BJ (cell line): ENCODE measurements around the gene RGS19. TPM values are rescaled to one million over a fixed set of nuclear protein-coding genes. Genes with fewer than 3 reads are reported as not detected.

Experiments
- CTCF ChIA-PET: fragments of 350-600 bp; formaldehyde crosslinking; extraction: SDS; loops from one replicate; lab custom pipeline; 2021; ENCODE audit warnings: antibody characterized with exemption, inconsistent platforms; lab: Yijun Ruan, JAX
- POLR2A ChIA-PET: fragments of 300-600 bp; sonication (Branson Sonifier 250); formaldehyde crosslinking; extraction: SDS; loops from one replicate; lab custom pipeline; 2021; ENCODE audit warnings: antibody characterized with exemption; lab: Charles Lee
- DNase-seq: peaks from one replicate; pipeline ENCODE4 v3.0.0-alpha.2; 2011; ENCODE audit warnings: low read depth
- H3K27me3 ChIP-seq: 2 replicates; pipeline ENCODE4 v1.6.0; 2011; ENCODE audit warnings: low read length; ENCODE audit not compliant: control insufficient read depth, insufficient read depth
- H3K36me3 ChIP-seq: 2 replicates; pipeline ENCODE4 v1.5.1; 2011; ENCODE audit warnings: low read length; ENCODE audit not compliant: control insufficient read depth, insufficient read depth
- H3K4me3 ChIP-seq: 2 replicates; pipeline ENCODE4 v1.5.1; 2011; ENCODE audit warnings: low read depth, mild to moderate bottlenecking, control low read depth, low read length
- polyA plus RNA-seq: library from polyadenylated mRNA; depleted of rRNA; stranded (reverse); fragments of >200 nt; gene quantifications from 2 replicates; pipeline ENCODE4 v1.2.3, GENCODE V29; 2011
- TF ChIP-seq, protein P1 (sequence below): IDR thresholded peaks from 2 replicates; pipeline ENCODE4 v1.5.1; 2011; ENCODE audit warnings: low read depth, mild to moderate bottlenecking, control low read depth, inconsistent platforms, low read length, moderate library complexity; ENCODE audit not compliant: insufficient read depth

RGS19 gene
- polyA plus RNA-seq, 1 experiment, result 14.5 TPM

DNA sequence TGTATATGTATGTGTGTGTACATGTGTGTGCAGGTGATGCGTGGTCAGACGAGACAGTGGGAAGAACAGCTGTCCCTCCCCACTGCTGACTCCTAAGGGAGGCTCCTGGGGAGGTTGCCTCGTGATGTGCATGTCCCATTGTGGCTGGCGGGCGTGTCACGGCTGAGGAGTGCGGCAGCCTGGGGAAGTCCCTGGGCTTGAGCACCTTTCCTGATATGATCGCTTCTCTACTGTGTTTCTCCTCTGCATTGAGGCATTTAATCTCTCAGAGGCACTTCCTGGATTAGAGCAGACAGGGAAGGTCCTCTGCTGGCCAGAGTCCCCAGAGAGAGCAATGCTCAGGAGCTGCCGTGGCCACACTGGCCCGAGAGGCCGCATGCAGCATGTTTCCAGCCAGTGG is 16.6 kb upstream of the RGS19 start:
- CTCF ChIA-PET, result interaction anchor here (0.6 to 1.2 kb wide), 2 partner anchors 23 to 25 kb away, joined by 3 to 4 read pairs; no protein-coding TSS in a partner anchor
- DNase-seq, result no peak
- no peaks in the 10 kb centered on the region for H3K36me3 ChIP-seq
- TF ChIP-seq, protein P1, sequence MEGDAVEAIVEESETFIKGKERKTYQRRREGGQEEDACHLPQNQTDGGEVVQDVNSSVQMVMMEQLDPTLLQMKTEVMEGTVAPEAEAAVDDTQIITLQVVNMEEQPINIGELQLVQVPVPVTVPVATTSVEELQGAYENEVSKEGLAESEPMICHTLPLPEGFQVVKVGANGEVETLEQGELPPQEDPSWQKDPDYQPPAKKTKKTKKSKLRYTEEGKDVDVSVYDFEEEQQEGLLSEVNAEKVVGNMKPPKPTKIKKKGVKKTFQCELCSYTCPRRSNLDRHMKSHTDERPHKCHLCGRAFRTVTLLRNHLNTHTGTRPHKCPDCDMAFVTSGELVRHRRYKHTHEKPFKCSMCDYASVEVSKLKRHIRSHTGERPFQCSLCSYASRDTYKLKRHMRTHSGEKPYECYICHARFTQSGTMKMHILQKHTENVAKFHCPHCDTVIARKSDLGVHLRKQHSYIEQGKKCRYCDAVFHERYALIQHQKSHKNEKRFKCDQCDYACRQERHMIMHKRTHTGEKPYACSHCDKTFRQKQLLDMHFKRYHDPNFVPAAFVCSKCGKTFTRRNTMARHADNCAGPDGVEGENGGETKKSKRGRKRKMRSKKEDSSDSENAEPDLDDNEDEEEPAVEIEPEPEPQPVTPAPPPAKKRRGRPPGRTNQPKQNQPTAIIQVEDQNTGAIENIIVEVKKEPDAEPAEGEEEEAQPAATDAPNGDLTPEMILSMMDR, result no peak
- no peak overlapping the region for H3K4me3 ChIP-seq
- peaks cover 11% of the 10 kb centered on the region for H3K27me3 ChIP-seq
- POLR2A ChIA-PET, result no interaction called here

DNA sequence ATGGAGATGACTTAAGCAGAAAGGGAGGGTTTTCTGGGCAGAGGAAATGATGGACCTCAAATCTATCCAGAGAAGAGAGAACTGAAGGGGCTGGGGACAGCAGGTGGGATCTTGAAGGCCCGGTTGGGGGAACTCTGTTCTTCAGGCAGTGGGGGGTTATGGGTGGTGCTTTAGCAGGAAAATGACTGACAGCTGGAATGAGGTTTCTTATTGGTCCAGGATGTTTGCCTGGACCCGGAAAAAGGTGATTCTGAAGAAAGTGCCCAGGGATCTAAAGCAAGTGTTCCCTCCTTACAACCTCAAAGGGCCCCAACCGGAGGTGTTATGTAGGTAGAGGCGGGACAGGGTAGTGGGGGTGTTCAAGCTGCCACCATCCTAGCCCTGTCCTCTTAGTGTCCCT is 16.1 kb upstream of the RGS19 start:
- CTCF ChIA-PET, result interaction anchor here (0.6 kb wide), 1 partner anchor 23 kb away, joined by 3 read pairs; no protein-coding TSS in a partner anchor

DNA sequence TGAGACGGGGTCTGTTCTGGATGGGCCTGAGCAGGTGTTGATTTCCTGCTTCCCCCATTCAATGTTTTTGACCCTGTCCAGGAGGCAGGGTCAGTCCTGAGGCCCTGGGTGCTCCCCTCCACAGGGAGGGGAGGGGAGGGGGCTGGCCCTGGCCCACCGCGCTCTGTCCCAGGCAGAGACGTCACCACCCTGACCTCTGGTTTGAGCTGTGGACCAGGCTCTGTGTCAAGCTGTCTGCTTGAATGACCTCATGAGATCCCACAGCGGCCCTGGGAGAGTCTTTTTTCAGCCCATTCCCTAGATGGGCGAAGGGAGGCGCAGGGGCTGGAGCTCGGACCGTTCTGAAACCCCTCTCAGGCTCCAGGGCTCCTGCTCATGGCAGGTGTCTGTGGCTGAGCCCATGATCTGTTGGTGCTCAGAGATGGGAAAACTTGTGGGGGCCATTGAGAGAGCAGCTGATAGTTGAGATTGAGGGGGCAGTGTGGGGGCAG is 13.7 kb upstream of the RGS19 start:
- TF ChIP-seq, protein P1, result no peak
- CTCF ChIA-PET, result interaction anchor here (0.6 to 1.9 kb wide), 2 partner anchors 10 to 27 kb away, joined by 4 to 6 read pairs; no protein-coding TSS in a partner anchor
- peaks cover 6% of the 10 kb centered on the region for H3K27me3 ChIP-seq
- no peaks in the 10 kb centered on the region for H3K36me3 ChIP-seq
- H3K4me3 ChIP-seq, result no peak overlapping the region
- no peak for DNase-seq
- POLR2A ChIA-PET, result no interaction called here

More for the DNA sequence above, 16.1 kb upstream of the RGS19 start:
- TF ChIP-seq, protein P1, result no peak
- H3K36me3 ChIP-seq, result no peaks in the 10 kb centered on the region
- no peak for DNase-seq
- H3K4me3 ChIP-seq, result no peak overlapping the region
- POLR2A ChIA-PET, result no interaction called here
- peaks cover 6% of the 10 kb centered on the region for H3K27me3 ChIP-seq

DNA sequence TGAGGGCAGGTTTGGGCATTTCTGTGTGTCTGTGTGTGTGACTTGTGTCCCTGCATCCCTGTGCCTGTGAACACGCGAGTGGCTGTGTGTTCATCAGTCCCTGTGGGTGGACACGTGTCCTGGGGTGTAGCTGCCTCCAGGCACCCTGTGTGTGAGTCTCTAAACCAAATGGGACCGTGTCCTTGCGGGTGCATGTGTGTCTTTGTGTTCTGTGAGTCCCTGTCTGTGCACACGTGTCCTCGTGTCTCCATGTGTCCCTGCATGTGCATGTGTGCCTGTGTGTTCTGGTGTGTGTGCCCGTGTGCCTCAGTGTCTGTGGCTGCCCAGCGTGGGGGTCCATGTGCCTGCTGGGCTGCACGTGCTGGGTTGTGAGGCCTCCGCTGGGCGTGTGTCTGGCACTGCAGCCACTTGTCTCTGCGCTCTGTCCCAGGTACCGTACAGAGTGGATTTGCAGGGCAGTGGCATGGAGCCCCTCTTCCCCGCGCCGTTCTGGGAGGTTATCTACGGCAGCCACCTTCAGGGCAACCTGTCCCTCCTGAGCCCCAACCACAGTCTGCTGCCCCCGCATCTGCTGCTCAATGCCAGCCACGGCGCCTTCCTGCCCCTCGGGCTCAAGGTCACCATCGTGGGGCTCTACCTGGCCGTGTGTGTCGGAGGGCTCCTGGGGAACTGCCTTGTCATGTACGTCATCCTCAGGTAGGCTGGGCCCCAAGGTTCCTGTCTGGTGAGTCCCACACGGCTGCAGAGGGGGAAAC is 13.1 kb upstream of the RGS19 start:
- CTCF ChIA-PET, result interaction anchor here (1.0 to 1.9 kb wide), 3 partner anchors 9 to 27 kb away, joined by 4 to 7 read pairs (median 6); no protein-coding TSS in a partner anchor
- H3K4me3 ChIP-seq, result no peak overlapping the region
- no peaks in the 10 kb centered on the region for H3K36me3 ChIP-seq
- DNase-seq, result no peak
- TF ChIP-seq, protein P1, result no peak
- peaks cover 6% of the 10 kb centered on the region for H3K27me3 ChIP-seq
- POLR2A ChIA-PET, result no interaction called here

DNA sequence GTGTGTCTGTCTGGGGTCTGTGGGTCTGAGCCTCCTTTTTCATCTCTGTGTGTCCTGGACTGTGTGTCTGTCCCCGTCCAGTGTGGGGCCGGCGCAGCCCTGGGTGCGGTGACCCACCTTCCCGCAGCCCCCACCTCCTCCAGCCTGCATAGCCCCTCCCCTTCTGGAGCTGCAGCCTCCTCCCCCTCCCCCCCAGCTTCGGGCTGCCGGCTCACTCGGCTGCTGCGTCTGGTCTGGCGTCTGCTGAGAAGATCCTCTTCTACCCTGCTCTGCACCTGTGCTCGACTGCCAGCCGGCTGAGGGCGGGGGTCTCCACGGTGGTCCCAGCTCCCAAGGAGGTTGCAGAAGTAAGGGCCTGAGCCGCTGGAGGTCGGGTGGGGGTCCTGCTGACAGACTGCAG is 12.5 kb upstream of the RGS19 start:
- no peak overlapping the region for H3K4me3 ChIP-seq
- CTCF ChIA-PET, result interaction anchor here (1.0 to 1.9 kb wide), 3 partner anchors 8 to 28 kb away, joined by 4 to 7 read pairs (median 6); no protein-coding TSS in a partner anchor
- DNase-seq, result no peak
- TF ChIP-seq, protein P1, result no peak
- H3K27me3 ChIP-seq, result peaks cover 7% of the 10 kb centered on the region
- POLR2A ChIA-PET, result no interaction called here
- H3K36me3 ChIP-seq, result no peaks in the 10 kb centered on the region
